GM21360 (cell line): ENCODE data around the gene CADPS2.

Experiments used
- ATAC-seq: cut with Tn5 transposase; IDR thresholded peaks from one replicate; pipeline ENCODE4 v1.9.1; 2021; ENCODE audit warnings: mild to moderate bottlenecking, moderate library complexity; ENCODE audit not compliant: unreplicated experiment

Gene CADPS2

GRCh38 chr7:122789156-122789555, 97.1 kb downstream of the CADPS2 start:
- no peak for ATAC-seq

- no peak for ATAC-seq
Measured at GRCh38 chr7:122770686-122771335, 115.4 kb downstream of the CADPS2 start.

GRCh38 chr7:122768827-122769226, 117.4 kb downstream of the CADPS2 start:
- ATAC-seq, result no peak

- ATAC-seq, result no peak
Measured at GRCh38 chr7:122767339-122767738, 118.9 kb downstream of the CADPS2 start.

- no peak for ATAC-seq
Measured at GRCh38 chr7:122766593-122766992, 119.7 kb downstream of the CADPS2 start.

GRCh38 chr7:122764902-122765301, 121.4 kb downstream of the CADPS2 start:
- ATAC-seq, result no peak

- no peak for ATAC-seq
Measured at GRCh38 chr7:122764020-122764419, 122.2 kb downstream of the CADPS2 start.

- no peak for ATAC-seq
Measured at GRCh38 chr7:122762071-122762470, 124.2 kb downstream of the CADPS2 start.

- no peak for ATAC-seq
Measured at GRCh38 chr7:122758501-122758900, 127.8 kb downstream of the CADPS2 start.

GRCh38 chr7:122756860-122757259, 129.4 kb downstream of the CADPS2 start:
- no peak for ATAC-seq

GRCh38 chr7:122755696-122756095, 130.6 kb downstream of the CADPS2 start:
- no peak for ATAC-seq

- ATAC-seq, result no peak
Measured at GRCh38 chr7:122752583-122752982, 133.7 kb downstream of the CADPS2 start.

GRCh38 chr7:122750389-122750788, 135.9 kb downstream of the CADPS2 start:
- no peak for ATAC-seq

GRCh38 chr7:122748195-122748594, 138.1 kb downstream of the CADPS2 start:
- no peak for ATAC-seq

GRCh38 chr7:122746948-122747347, 139.3 kb downstream of the CADPS2 start:
- ATAC-seq, result no peak

GRCh38 chr7:122743211-122743610, 143.0 kb downstream of the CADPS2 start:
- ATAC-seq, result no peak

GRCh38 chr7:122738947-122739346, 147.3 kb downstream of the CADPS2 start:
- ATAC-seq, result no peak

GRCh38 chr7:122736183-122736582, 150.1 kb downstream of the CADPS2 start:
- no peak for ATAC-seq

GRCh38 chr7:122727759-122728158, 158.5 kb downstream of the CADPS2 start:
- no peak for ATAC-seq

GRCh38 chr7:122727354-122727753, 158.9 kb downstream of the CADPS2 start:
- ATAC-seq, result no peak

GRCh38 chr7:122726881-122727280, 159.4 kb downstream of the CADPS2 start:
- ATAC-seq, result no peak

GRCh38 chr7:122724366-122724765, 161.9 kb downstream of the CADPS2 start:
- ATAC-seq, result no peak

- ATAC-seq, result no peak
Measured at GRCh38 chr7:122719010-122719578, 167.2 kb downstream of the CADPS2 start.
